IPS DF 4.7 (cell line): ENCODE results near the gene TTC28.
"Not testable (repeated sequence)": the region's sequence is repeated elsewhere in the genome, so short reads cannot be mapped to it uniquely, and the experiment has no call there.

Experiments
- DNase-seq: peaks from one replicate; pipeline ENCODE4 v3.0.0-alpha.2; 2013; ENCODE audit warnings: low spot score; ENCODE audit errors: extremely low read depth

Gene TTC28

DNA sequence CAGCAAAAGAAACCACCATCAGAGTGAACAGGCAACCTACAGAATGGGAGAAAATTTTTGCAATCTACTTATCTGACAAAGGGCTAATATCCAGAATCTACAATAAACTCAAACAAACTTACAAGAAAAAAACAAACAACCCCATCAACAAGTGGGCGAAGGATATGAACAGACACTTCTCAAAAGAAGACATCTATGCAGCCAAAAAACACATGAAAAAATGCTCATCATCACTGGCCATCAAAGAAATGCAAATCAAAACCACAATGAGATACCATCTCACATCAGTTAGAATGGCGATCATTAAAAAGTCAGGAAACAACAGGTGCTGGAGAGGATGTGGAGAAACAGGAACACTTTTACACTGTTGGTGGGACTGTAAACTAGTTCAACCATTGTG lies 188.4 kb downstream of the TTC28 start:
- not testable (repeated sequence) for DNase-seq

DNA sequence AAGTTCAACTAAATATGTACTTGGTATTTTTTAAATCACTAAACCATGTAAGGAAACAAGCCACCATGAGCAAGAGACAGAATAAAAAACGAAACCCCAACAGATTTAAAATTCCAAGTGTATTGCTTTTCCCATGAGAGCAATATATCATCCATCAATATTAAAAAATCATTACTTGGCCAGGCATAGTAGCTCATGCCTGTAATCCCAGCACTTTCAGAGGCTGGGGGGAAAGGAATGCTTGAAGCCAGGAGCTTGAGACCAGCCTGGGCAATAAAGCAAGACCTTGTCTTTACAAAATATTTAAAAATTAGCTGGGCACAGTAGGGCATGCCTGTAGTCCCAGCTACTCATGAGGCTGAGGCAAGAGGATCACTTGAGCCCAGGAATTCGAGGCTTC lies 190.8 kb downstream of the TTC28 start:
- no peak for DNase-seq

DNA sequence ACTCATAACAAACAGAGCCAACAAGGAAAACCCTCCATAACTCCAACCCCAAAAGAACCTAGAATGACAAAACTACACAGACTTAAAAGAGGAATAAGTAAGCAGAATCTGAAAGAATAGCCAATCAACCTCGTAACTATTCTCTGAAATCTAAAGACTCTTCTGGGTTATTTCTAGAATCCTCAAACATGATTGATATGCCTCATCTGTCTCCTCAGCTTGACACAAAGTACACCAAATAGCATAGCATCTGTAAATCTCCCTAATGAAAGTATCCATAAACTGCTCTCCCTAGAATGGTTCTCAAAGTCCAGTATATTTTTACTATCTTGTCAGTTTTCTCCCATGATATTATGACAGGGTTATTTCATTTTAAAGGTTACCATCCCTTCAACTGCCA lies 195.0 kb downstream of the TTC28 start:
- no peak for DNase-seq

DNA sequence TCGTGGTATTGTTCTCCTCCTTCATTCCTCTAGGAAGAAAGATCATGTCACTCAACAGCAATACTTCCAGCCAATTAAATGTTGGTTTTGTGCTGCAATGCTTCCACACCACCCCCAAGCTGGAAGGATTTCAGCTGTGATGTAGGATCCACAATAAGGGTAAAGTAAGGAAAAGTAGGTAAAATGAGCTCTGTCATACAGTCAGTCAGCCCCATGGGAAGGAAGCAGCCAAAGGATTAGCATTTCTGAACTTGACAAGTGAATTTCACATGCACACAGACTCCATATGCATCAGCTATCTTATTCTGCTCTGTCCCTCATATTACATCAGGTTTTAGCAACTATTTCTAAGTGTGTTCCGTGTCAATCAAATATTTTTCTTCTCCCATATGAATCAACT lies 197.9 kb downstream of the TTC28 start:
- no peak for DNase-seq

DNA sequence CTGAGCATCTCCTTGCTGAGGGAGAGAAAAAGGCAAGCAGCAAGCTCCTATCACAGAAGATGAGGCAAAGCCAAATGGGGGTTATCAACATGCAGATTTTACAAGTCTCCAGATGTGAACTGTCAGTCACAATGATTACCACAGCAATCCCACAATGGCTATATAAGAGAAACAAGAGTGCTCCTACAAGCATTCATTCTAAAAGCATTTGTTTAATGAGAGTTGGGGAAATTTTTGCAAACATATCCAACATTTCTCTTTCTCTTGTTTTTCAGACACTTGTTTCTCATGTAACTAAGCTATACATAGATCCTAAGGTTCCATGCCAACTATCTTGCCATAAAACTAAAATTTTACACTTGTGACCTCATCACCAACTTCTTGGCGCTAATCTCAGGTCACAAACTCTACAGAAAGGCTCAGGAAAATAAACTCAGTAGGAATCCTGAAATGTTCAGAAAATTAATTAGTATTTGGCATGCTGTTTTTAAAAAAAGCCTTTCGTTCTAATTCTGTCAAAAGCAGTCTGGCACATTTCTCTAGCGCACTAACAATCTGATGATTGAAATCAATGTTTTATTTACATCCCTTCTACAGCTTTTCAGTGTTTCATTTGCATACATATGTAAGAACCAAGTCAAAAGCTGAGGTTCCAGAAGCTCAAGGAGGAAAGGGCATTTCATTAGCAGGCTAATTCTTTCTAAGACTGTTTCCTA lies 199.5 kb downstream of the TTC28 start:
- DNase-seq: no peak

DNA sequence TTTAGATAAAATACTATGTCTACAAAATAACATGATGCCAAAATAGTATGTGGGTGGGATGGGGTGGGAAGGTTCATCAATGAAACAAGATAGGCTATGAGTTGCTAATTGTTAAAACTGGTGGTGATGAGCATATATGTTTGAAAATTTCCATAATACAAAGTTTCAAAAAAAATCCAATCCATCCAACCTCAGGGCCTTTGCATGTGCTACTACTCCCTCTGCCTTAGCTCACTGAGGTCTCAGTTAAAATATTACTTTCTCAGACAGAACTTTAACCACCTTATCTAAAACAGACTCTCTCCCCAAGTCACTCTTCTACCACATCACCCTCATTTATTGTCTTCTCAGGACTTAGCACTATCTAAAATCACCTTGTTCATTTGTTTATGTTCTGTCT lies 201.1 kb downstream of the TTC28 start:
- DNase-seq: no peak

DNA sequence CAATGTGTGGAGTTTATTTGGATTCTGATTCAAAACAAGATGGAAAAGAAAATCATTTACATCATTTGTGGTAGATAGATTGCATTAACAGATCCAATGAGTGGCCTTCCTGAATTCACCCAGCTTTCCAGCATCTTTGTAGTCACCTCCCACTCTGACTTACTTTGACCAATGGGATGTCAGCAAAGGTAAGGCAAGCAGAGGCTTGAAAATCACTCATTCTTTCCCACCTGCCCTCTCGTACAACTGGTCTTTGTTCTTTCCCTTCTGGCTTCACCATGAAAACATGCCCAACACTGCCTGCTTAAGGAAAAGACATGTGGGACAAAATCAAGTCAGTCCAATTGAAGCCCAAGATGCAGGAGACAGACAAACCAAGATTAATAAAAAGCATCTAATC lies 202.1 kb downstream of the TTC28 start:
- no peak for DNase-seq

DNA sequence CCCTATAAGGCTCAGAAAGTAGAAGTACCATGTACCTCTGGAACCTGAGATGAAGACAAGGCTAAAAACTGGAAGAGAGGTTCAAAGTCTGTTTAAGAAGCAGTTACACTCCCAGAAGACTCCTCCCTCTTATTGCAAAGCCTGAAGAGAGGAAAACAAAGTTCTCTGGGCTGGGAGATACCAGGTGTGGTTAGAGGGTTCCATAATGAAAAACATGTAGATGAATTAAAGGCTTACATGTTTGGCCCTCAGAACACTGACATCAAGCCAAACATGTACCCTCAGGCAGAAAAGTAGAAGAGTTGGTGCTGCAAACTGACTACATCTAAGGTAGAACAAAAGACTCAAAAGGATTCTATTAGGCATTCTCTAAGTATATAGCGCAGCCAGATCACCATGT lies 205.3 kb downstream of the TTC28 start:
- no peak for DNase-seq

DNA sequence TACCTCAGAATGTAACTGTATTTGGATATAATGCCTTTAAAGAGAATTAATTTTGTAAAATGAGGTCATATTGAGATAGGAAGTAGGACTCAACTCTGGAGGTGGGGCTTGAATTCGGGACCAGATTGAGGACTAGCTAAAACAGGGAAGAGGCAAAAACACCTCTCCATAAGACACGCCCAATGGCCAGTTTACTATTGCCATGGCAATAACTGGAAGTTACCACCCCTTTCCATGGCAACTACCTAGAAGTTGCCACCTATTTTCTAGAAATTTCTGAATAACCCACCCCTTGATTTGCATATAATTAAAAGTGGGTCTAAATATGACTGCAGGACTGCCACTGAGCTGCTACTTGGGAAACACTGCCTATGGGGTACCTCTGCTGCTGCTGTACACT lies 206.4 kb downstream of the TTC28 start:
- DNase-seq: no peak

DNA sequence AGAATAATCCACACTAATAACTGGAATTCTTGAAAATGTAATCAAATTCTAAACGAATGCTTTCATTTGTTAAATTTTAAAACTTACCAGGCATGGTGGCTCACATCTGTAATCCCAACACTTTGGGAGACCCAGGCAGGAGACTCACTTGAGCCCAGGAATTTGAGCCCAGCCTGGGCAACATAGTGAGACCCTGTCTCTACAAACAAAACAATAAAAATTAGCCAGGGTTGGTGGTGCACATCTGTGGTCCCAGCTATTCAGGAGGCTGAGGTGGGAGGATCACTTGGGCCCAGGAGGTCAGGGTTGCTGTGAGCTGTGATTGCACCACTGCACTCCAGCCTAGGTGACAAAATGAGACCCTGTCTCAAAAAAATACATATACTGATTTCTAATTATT lies 212.6 kb downstream of the TTC28 start:
- not testable (repeated sequence) for DNase-seq

DNA sequence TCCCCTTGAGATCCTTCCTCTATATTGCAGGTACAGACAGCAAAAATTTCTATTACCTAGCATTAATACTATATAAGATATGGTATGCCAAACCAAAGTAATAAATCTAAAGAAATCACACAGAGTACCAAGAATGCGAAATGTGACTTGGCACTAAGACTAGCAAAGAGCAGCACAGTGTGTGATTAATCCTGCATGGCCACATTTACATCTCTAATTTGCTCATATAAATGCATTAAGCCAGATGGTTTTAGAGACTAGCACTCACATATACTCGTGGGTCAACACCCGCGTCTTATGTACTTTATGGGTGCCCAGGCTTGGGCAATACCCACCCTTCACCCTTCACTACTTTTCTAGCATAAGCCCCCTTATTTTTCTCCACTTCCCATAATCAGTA lies 213.2 kb downstream of the TTC28 start:
- no peak for DNase-seq

DNA sequence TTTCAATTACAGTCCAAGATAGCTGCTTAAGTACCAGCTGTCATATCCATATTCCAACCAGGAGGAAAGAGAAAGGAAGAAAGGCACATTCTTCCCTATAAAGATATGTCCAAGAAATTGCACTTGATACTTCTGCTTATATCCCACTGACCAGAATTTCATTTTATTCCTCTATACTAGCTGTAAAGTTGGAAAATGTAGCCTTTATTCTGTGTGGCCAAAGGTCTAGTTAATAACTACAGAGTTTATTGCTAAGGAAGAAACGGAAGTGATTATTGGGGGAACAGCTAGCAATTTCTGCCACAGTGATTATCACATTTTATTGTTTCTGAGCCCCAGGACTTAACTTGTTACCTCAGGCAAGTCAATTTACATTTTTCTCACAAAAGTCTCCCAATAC lies 213.8 kb downstream of the TTC28 start:
- DNase-seq: no peak

DNA sequence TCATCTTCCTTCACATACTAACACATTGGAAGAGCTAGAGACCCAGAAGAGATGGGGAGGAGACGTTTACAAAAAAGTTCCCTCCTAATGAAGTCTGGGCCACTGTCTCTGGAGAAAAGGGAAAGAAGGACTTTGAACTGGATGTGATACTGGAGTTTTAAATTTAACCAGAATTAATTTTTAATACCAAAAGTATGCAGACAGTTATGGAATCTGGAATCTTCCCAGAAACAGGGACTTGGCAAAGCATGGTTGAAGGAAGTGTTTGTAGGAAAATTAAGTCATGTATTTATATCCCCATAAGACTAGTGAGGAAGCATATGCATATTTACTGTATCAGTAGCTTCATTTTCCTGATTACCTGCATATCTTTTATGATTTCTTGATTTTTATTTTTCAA lies 215.5 kb downstream of the TTC28 start:
- DNase-seq: no peak

DNA sequence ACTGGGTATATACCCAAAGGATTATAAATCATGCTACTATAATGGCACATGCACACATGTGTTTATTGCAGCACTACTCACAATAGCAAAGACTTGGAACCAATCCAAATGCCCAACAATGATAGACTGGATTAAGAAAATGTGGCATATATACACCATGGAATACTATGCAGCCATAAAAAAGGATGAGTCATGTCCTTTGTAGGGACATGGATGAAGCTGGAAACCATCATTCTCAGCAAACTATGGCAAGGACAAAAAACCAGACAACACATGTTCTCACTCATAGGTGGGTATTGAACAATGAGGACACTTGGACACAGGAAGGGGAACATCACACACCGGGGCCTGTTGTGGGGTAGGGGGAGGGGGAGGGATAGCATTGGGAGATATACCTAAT lies 216.2 kb downstream of the TTC28 start:
- DNase-seq: not testable (repeated sequence)

DNA sequence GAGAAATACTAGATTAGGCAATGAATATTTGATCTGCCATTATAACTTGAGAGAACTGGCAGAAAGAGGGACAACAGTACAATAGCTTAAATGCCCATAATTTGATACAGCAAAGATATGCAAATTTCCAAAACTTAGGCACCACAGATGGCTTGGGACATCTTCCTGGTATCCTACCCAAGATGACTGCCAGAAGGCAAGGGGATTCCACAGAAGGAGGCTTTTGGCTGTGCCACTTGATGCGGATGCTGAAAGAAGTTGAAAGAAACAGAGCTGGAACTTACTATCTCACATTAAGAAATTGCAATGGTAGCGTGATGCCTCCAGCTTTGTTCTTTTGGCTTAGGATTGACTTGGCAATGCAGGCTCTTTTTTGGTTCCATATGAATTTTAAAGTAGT lies 216.7 kb downstream of the TTC28 start:
- DNase-seq: no peak

DNA sequence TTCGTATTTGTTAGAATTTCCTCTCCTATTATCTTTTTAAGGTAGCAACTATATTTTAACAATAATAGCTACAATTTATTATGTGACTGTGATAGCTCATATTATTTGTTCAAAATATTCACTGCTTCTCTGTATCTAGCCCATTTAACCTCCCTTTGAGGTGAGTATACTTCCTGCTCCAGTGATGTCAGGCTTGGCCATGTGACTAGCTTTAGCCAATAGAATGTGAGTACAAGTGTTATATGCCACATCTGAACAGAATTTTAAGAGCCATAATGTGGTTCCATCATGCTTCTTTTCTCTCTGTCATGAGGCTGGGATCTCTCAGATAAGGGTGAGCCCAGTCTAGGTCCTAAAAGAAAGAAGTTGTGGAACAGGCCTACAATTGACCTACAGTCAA lies 217.6 kb downstream of the TTC28 start:
- DNase-seq: no peak

DNA sequence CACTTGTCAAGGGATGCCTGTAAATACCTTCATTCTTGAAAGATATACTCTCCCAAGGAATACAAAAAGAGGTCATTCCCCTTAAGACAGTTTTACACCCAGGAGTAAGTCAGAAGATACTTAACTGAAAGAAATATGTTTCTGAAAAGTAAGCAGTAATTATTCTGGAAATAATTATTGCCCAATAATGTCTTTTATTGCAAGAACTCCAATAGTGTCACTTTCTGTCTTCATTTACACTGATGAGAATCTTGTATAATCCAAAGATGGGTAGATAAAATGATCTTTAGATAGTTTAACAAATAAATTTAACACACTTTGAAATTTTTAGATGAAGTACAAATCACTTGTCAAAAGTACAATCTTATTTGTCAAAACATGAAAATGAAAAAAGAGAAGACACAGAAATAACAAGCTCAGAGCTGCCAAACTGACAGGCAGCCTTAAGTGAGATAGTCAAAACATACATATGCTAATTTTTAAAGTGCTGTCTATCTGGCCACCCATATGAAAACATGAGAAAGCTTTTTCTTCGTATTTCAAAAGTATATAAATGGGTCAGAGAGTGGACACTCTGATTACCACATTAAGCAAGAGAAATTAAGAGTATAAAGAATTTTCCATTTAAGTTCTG lies 225.1 kb downstream of the TTC28 start:
- no peak for DNase-seq

DNA sequence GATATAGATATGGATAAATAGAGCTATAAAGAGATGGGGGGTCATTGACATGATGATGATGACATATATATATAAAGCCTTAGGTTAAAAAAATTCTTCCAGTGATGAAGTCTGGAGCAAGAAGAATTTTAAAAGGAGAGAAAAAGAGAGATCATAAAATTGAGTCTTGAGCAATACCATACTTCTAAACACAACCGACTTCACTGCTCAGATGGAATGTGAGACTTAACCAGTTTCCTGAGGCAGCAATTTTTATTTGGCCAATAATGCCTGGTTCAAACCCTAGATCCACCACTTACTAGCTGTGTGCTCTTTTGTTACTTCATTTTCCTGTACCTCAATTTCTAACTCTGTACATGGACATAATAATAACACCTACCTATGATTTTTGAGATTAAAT lies 229.5 kb downstream of the TTC28 start:
- DNase-seq: no peak

DNA sequence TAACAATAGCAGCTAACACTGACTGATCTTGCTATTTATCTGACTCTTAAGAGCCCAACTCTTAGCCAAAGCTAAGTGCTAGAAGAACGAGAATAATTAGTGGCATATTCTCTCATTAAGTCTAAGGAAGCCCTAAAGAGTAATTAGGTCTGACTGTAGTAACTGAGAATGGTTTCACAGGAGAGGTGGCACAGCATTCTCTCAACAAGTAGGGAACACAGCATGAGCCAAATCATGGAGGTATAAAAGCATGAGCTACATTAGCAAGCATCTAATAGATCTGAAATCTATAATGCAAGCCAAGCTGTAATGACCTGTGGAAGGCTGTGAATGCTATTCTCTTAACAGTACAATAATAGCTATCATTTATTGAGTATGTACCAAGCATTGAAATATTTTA lies 230.6 kb downstream of the TTC28 start:
- no peak for DNase-seq

DNA sequence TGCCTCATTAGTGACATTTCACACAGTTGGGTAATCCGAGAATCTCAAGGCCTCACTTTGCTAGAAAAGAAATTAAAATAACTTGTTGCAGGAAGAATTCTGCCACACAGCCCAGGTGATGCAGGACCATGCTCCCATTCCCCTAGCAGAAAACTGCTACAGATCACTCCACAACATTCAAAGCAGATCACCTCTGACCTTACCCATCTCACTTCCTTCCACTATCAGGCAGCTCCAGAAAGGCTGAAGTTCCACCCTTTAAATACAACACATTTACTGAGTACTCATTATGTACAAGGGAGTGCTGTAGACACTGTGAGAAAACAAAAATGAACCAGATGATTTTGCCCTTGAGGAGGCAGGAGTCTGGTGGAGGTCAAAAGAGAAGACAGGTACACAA lies 231.0 kb downstream of the TTC28 start:
- no peak for DNase-seq

DNA sequence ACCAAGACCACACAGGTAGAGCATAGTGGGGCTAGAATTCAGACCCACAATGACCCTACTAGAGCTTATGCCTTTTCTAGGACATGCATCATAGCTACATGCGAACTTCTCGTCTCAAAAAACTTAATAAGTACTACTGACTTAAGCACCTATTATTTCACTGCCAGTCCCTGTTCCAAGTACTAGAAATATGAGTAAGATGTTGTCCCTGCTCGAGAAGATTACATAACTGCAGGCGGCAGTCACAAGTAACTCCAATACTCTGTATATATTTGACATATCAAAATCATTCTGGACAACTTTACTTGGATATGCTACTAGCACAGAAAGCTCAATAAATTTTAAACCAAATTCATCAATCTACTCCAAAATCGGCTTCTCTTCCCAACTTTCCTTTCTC lies 235.0 kb downstream of the TTC28 start:
- DNase-seq: no peak

DNA sequence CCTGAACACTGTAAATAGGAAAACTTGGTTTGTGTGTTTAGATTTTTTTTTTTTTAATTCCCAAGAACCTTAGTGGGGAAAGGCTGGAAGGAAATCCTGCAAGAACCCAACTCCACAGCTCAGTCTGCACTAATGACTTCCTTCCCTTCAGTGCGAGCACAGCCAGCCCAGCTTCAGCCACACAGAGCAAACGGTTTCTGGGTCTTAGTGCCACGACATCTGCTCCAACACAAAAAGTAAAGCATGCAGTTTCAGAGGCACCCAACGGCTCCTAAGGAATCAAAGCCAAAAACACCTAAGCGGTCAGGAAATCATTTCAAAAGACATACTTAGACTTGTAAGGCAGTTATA lies 236.1 kb downstream of the TTC28 start:
- peak; percentile 44 for DNase-seq

DNA sequence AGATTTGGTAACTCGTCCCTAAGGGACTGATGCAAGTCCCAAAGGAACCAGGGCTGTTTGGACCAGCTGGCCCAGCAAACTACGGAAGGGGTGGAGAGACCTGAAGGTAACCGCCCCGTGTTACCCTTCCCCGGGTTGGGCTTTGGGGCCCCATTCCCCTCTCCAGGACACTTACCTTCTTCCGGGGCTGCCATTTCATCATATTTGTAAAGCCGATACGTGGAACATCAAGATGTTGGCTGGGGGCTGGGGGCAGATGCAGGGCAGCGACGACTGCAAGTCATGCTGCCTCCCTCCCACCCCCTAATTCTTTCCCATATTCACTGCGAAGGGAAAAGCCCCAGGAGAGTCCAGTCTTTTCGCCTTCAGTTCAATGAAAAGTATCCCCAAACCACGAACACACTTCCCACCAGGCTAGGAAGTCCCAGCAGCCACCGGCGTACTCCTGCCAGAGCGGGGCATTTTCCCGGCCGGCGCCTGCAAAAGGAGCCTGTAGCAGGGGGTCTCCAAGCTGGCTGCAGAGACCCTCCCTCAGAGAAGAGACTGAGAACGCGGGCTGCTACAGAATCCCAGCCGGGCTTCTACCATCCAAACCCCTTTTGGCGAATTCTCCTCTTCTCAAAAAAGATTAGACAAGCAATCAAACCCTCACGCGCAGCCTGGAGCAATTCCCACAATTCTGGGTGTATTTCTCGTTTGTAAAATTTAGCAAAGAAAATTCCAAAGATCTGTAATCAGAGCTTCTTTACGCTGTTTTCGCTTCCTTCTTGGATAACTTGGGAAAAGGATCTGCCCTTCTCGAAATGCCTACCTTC lies 236.7 kb downstream of the TTC28 start:
- no peak for DNase-seq
